IMR-90 (cell line): Measurements from ENCODE around the gene RPL10. TPM values are rescaled to one million over a fixed set of nuclear protein-coding genes. Genes with fewer than 3 reads are reported as not detected.

ENCODE experiments used
- NFE2L2 ChIP-seq: fragments of 150-350 bp; IDR thresholded peaks from 2 replicates; pipeline ENCODE4 v1.6.1; 2016; ENCODE audit warnings: low read depth, mild to moderate bottlenecking, low read length
- USF2 ChIP-seq: fragments of 150-350 bp; IDR thresholded peaks from 2 replicates; pipeline ENCODE4 v1.6.1; 2017; ENCODE audit warnings: mild to moderate bottlenecking, antibody characterized with exemption, low read length, low read depth
- polyA plus RNA-seq, 3 experiments: library from polyadenylated mRNA; depleted of rRNA; stranded (reverse); fragments of >200 nt; gene quantifications; 2 replicates each; pipeline ENCODE4 v1.2.3, GENCODE V29; 2012; ENCODE audit warnings: low replicate concordance in 1 of 3
- total RNA-seq: library from RNA; depleted of rRNA; stranded (reverse); fragments of >200 nt; gene quantifications from 2 replicates; pipeline ENCODE4 v1.2.3, GENCODE V29; 2012

Gene RPL10
- total and polyA plus RNA-seq, 2 of the 4 experiments (the other 2 are of a cell fraction): 1,582 to 7,467 TPM

DNA sequence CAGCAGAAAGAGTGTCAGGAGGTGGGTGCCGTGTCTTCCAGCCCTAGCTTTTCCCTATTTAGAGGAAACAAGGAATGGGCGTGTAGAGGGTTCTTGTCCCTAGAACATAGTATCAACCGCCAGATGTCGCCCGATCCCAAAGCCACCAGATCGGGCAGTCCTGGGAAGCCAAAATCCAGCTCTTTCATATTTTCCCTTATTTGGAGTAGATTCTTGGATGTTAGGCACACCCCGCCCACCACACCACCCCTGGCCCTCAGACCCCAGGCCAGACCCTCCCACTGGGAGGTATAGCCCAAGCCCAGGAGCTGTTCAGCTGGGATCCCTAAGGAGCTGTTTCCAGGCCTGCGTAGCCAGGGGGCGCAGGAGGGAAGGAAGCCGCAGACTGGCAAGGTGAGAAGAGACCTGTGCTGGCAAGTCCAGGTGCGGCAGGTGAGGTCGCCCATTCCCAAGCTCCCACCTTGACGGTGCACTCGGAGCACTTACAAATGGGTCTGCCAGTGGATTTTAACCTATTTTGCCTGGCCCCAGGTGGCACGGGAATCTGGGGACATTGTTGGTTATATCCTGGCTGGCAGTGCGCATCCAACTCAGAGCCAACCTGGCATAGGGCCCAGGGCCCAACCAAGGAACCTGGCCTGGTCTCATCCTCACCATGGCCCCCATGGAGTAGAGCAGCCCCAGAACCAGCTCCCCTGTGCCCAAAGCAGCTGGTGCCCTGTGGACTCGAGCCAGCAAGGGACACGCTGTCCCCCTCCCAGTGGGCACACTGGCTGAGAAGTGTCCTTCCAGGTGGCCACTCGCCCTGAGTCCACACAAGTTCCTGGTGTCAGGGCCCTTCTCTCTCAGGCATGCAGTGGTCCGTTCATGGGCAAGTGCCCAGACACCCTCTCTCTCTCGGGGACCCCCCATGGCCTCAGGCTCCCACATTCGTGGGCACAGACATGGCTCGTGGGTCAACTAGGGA, 24.6 kb upstream of the RPL10 start (continued):
- TF ChIP-seq NFE2L2: no peak
- no peak for TF ChIP-seq USF2
